ENCODE measurements around the gene PHACTR1.

Gene PHACTR1

GRCh38 chr6:13247627-13248026 is 531.1 kb downstream of the PHACTR1 start:
- POLR2A ChIA-PET = no interaction called here
- CTCF ChIA-PET = interaction anchor here (0.7 to 0.9 kb wide), 2 partner anchors 29 to 53 kb away, joined by 3 read pairs; no protein-coding TSS in a partner anchor
- TF ChIP-seq BHLHE40 (IDR thresholded peaks at IDR 0.05; ENCODE audit: borderline replicate concordance) (no peak), HDGF (IDR thresholded peaks at IDR 0.05; ENCODE audit: borderline replicate concordance) (no peak), CTBP1 (IDR thresholded peaks at IDR 0.05; ENCODE audit: borderline replicate concordance) (no peak), ELF4 (IDR thresholded peaks at IDR 0.05) (no peak), FOXM1 (IDR thresholded peaks at IDR 0.05; ENCODE audit: borderline replicate concordance) (no peak), NFRKB (IDR thresholded peaks at IDR 0.05) (no peak), ZNF384 (IDR thresholded peaks at IDR 0.05) (no peak), LEF1 (IDR thresholded peaks at IDR 0.05; ENCODE audit: borderline replicate concordance) (no peak), FOXK2 (IDR thresholded peaks at IDR 0.05) (no peak), TARDBP (IDR thresholded peaks at IDR 0.05) (no peak), L3MBTL2 (conservative IDR thresholded peaks at IDR 0.05) (no peak), FOXA1 (IDR thresholded peaks at IDR 0.05) (no peak), ARNT (IDR thresholded peaks at IDR 0.05) (no peak), SP1 (IDR thresholded peaks at IDR 0.05) (no peak), SUZ12 (IDR thresholded peaks at IDR 0.05) (no peak)
- TF ChIP-seq, protein P1, sequence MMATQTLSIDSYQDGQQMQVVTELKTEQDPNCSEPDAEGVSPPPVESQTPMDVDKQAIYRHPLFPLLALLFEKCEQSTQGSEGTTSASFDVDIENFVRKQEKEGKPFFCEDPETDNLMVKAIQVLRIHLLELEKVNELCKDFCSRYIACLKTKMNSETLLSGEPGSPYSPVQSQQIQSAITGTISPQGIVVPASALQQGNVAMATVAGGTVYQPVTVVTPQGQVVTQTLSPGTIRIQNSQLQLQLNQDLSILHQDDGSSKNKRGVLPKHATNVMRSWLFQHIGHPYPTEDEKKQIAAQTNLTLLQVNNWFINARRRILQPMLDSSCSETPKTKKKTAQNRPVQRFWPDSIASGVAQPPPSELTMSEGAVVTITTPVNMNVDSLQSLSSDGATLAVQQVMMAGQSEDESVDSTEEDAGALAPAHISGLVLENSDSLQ (IDR thresholded peaks at IDR 0.05) = no peak
- no peak for DNase-seq (ENCODE audit: extremely low spot score)

- TF ChIP-seq NFRKB (IDR thresholded peaks at IDR 0.05) = no peak
- TF ChIP-seq, protein P1 (IDR thresholded peaks at IDR 0.05) = no peak
- no peak for TF ChIP-seq FOXA1 (IDR thresholded peaks at IDR 0.05)
- TF ChIP-seq TARDBP (IDR thresholded peaks at IDR 0.05) = no peak
- no peak for TF ChIP-seq SUZ12 (IDR thresholded peaks at IDR 0.05)
- TF ChIP-seq HDGF (IDR thresholded peaks at IDR 0.05; ENCODE audit: borderline replicate concordance) = no peak
- TF ChIP-seq FOXK2 (IDR thresholded peaks at IDR 0.05) = no peak
- no peak for TF ChIP-seq BHLHE40 (IDR thresholded peaks at IDR 0.05; ENCODE audit: borderline replicate concordance)
- no peak for TF ChIP-seq CTBP1 (IDR thresholded peaks at IDR 0.05; ENCODE audit: borderline replicate concordance)
- no peak for TF ChIP-seq SP1 (IDR thresholded peaks at IDR 0.05)
- no peak for TF ChIP-seq FOXM1 (IDR thresholded peaks at IDR 0.05; ENCODE audit: borderline replicate concordance)
- TF ChIP-seq ELF4 (IDR thresholded peaks at IDR 0.05) = no peak
- no peak for TF ChIP-seq ZNF384 (IDR thresholded peaks at IDR 0.05)
- no peak for TF ChIP-seq LEF1 (IDR thresholded peaks at IDR 0.05; ENCODE audit: borderline replicate concordance)
- no peak; the same call in 1 of the 2 replicates for TF ChIP-seq L3MBTL2 (conservative IDR thresholded peaks at IDR 0.05)
- no peak for TF ChIP-seq ARNT (IDR thresholded peaks at IDR 0.05)
- CTCF ChIA-PET = interaction anchor here (0.7 to 0.9 kb wide), 2 partner anchors 29 to 53 kb away, joined by 3 read pairs; no protein-coding TSS in a partner anchor
- POLR2A ChIA-PET = interaction anchor here (1.0 kb wide), 1 partner anchor 39 kb away, joined by 3 read pairs; no protein-coding TSS in a partner anchor
- peak; percentile 49 for DNase-seq (ENCODE audit: extremely low spot score)
Observed at GRCh38 chr6:13248053-13248452, 531.5 kb downstream of the PHACTR1 start.

DNA sequence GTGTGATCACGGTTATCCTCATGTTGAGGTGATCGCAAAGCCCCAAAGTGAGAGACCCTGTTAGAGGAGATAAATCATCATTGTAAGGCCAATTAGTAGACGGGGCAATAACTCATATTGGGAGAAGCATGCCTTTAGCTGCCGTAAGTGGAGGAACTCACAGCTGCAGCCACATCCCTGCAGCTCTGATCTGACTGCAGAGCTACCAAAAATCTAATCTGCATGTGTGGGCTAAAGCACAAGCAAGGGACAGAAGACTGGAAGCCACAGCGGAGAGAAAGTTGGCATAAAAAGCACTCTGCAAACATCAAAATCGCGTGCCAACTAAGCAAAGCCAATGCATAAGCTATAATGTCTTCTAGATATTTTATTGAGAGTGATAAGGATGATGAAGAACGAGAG is 532.0 kb downstream of the PHACTR1 start:
- POLR2A ChIA-PET = interaction anchor here (1.0 kb wide), 1 partner anchor 39 kb away, joined by 3 read pairs; no protein-coding TSS in a partner anchor
- CTCF ChIA-PET = interaction anchor here (0.9 kb wide), 1 partner anchor 54 kb away, joined by 3 read pairs; no protein-coding TSS in a partner anchor
- DNase-seq (ENCODE audit: extremely low spot score) = no peak
- TF ChIP-seq ARNT (IDR thresholded peaks at IDR 0.05) (no peak), ZNF384 (IDR thresholded peaks at IDR 0.05) (no peak), HDGF (IDR thresholded peaks at IDR 0.05; ENCODE audit: borderline replicate concordance) (no peak), FOXM1 (IDR thresholded peaks at IDR 0.05; ENCODE audit: borderline replicate concordance) (no peak), L3MBTL2 (conservative IDR thresholded peaks at IDR 0.05) (no peak), ELF4 (IDR thresholded peaks at IDR 0.05) (no peak), LEF1 (IDR thresholded peaks at IDR 0.05; ENCODE audit: borderline replicate concordance) (no peak)
- TF ChIP-seq, protein P1 (IDR thresholded peaks at IDR 0.05) = peak; percentile 72

DNA sequence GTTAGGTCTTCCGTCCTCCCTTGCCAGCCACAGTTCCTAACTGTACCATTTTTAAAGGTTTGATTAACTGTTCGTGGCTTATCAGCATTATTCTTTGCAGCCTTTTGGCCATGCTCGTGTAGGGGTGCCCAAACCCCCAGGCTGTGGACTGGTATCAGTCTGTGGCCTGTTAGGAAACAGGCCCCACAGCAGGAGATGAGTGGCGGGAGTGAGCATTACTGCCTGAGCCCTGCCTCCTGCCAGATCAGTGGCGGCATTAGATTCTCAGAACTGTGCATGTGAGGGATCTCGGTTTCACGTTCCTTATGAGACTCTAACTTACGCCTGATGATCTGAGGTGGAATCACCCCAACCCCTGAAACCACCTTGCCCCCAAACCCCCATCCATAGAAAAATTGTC is 532.4 kb downstream of the PHACTR1 start:
- ChIA-PET CTCF (no interaction called here), POLR2A (interaction anchor here (1.0 kb wide), 1 partner anchor 38 kb away, joined by 3 read pairs; no protein-coding TSS in a partner anchor)
- no peak for DNase-seq (ENCODE audit: extremely low spot score)
- TF ChIP-seq BHLHE40 (IDR thresholded peaks at IDR 0.05; ENCODE audit: borderline replicate concordance) (no peak), ZNF384 (IDR thresholded peaks at IDR 0.05) (no peak), FOXM1 (IDR thresholded peaks at IDR 0.05; ENCODE audit: borderline replicate concordance) (no peak), CTBP1 (IDR thresholded peaks at IDR 0.05; ENCODE audit: borderline replicate concordance) (no peak), LEF1 (IDR thresholded peaks at IDR 0.05; ENCODE audit: borderline replicate concordance) (no peak), NFRKB (IDR thresholded peaks at IDR 0.05) (no peak), ARNT (IDR thresholded peaks at IDR 0.05) (no peak), FOXK2 (IDR thresholded peaks at IDR 0.05) (no peak), SUZ12 (IDR thresholded peaks at IDR 0.05) (no peak), ELF4 (IDR thresholded peaks at IDR 0.05) (no peak)
- TF ChIP-seq, protein P1 (IDR thresholded peaks at IDR 0.05) = no peak

- ChIA-PET CTCF (interaction anchor here (1.1 kb wide), 1 partner anchor 55 kb away, joined by 5 read pairs; no protein-coding TSS in a partner anchor), POLR2A (no interaction called here)
- no peak for TF ChIP-seq L3MBTL2 (conservative IDR thresholded peaks at IDR 0.05)
- TF ChIP-seq ZNF384 (IDR thresholded peaks at IDR 0.05) = peak; percentile 74; the same call in 1 of the 2 replicates
- no peak for DNase-seq (ENCODE audit: extremely low spot score)
Observed at GRCh38 chr6:13249817-13250216, 533.2 kb downstream of the PHACTR1 start.
